ENCODE data around the gene CCDC91.

DNA sequence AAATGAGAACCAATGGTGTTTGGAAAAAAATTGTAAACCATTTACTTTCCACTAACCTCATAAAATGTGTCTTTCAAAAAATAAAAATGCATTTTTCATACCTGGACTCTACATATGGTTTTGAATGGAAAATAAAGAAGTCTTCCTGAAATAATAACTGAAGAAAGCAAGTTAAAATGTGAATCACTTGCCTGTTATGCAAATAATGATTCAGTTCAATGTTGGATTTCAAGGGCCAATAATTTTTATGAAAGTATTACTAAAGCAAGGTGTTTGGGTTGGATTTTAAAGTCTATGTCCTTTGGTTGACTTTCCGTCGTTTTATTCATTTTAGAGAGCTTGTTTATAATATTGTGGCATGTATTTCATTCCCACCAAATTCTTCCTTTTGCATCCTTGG lies 138.7 kb downstream of the CCDC91 start:
- TF ChIP-seq POLR2A (IDR thresholded peaks at IDR 0.05; ENCODE audit: low read depth, low read length) (no peak), POLR2AphosphoS5 (IDR thresholded peaks at IDR 0.05; ENCODE audit: low read depth, low read length) (no peak)
